Measurements from ENCODE around the gene GCK.

The GCK gene

DNA sequence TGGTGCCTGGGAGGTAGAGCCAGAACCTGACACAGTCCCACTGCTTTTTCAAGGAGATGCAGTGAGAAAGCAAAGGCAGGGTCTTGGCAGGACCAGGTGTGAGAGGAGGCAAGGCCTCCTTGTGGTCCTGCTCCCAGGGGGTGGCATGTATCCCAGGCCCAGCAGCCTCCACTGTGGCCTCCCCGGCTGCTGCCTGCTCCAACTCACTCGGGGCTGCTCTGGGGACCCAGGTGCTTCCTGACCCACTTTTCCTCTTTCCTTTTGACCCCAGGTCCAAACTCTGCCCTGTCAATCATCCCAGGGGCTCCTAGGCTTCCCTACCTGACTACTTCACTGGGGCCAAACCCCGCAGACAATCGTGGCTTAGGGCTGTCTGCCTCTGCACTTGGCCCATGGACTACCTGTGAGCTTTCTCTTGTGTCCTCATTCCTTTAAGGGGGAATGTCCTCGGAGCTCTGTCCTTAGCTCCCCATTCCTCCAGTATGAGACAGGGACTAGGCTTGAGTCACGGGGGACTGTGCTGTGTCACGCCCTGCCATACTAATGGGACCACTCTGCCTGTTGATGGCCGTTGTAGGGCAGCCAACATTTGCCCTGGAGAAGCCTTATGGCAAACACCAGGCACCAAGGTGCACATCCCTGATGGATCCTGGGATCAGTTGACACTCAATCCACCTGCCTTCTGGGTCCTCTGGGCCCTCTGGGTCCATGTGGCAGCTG, 86.2 kb downstream of the GCK start:
- no peak for DNase-seq

DNA sequence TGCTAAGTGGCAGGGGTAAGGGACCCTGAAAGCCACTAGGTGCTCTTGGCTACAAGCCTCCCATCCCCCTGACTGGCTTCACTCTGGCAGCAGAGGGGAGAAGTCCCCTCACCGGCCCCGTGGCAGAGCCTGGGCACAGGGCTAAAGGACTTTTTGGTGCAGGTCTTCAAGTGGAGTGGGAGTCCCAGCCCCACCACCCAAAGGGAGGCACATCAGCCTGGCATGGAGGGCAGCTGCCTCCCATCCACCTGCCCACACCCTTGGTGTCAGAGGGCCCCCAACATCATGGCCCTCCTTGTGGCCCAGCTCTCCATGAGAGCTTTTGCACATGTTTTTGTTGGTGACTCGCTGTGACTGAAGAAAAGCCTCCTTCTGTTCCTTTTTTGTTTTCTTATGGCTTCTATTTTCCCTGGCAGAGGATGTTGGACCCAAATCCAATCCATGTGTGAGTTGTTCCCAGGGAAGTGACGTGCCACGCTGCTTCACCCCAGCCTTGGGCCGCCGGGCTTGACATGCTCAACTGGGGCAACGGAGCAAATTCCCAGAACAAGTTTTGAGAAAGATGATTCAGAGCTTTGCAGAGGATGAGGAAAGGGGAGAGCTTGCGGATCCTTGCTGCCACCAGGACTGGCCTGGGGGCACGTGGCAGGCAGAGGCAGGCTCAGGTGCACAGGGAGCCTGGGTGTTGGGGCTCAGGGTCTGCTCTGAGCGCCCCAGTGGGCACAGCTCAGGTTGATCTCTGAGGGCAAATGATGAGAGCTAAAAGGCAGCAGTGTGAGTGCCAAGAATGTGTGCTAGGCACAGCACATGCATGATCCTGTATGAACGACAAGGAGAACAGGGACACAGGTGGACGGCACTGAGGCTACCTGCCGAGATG, 87.0 kb downstream of the GCK start:
- DNase-seq: no peak

DNA sequence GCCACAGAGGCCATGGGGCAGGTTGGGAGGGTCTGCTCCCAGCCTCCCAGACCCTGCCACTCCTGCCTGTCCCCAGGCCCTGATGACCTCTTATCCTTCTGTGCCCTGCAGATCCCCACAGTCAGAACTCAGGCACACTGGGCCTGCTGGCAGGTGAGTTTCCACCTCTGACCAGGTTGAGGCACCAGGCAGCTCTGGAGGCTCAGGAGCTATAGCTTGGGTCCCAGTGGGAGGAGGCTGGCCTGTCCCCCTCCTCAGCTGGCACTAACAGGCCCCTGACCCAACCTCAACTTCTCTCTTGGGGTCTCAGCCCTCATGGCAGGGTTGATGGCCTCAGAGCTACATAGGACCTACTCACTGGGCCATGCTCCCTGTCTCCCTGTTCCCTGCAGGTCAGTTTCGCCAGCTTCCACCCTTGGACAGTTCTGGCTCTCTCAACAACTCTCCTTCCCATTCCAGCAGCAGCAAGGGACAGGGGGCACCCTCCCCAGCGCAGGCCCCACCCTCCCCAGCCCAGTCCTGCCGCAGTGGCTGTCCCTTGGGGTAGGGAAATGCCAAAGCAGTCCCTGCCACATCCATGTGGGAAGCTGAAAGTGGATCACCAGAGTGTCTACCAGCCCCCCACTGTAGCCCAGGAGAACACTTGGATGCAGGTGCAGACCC, 87.8 kb downstream of the GCK start:
- no peak for DNase-seq

DNA sequence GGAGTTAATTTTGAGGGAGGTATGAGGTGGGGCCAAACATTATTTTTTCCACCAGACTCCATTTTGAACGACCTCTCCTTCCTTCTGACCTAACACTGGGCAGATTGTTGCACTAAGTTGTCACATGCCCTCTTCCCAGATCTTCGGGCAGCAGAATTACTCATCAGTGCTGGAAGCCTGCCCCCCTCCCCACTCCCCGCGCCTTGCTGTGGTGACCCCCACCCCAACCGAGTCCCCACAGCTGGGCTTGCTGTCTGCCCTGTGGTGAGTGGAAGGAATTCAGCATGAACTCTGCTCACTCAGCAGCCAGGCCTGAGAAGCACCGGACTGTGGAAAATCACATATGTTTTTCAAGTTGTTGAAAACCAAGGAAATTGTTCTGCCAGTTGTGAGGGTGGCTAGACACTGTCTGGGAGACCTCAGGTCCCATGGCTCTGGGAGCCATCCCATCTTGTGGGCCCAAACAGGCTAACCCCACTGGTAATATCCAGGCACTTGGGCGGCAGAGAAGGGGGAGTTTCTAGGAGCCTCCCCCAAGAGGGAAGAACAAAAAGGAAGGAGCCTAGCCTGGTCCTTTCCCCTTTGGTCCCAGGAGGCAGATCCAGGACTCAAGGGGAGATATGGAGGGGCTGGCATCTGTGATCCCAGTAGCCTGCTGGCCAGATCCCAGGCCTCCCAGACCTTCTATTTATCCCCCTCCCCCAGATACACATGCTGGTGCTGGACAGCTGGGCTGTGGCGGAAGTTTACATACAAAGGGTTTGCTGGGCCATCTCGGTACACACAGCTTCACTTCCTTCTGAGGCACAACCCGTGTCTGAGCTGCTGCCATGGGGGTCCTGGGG, 88.6 kb downstream of the GCK start:
- no peak for DNase-seq

DNA sequence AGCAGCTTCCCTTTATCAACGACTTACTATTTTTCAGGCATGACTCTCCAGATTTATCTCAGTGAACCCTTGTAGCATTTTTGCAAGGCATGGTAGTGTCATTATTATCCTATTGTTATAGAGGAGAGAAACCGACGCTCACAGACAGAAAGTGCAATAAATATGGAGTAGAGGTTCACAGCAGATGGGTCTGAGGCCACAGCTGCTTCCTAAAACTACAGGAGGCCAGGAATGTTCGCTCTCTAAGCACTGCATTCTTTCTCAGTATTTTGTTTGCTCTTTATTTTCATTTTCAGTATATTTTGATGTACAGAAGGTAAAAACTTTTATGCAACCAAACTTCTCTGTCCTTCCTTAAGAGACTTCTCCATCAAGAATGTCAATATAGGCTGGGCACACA, 89.6 kb downstream of the GCK start:
- no peak for DNase-seq

DNA sequence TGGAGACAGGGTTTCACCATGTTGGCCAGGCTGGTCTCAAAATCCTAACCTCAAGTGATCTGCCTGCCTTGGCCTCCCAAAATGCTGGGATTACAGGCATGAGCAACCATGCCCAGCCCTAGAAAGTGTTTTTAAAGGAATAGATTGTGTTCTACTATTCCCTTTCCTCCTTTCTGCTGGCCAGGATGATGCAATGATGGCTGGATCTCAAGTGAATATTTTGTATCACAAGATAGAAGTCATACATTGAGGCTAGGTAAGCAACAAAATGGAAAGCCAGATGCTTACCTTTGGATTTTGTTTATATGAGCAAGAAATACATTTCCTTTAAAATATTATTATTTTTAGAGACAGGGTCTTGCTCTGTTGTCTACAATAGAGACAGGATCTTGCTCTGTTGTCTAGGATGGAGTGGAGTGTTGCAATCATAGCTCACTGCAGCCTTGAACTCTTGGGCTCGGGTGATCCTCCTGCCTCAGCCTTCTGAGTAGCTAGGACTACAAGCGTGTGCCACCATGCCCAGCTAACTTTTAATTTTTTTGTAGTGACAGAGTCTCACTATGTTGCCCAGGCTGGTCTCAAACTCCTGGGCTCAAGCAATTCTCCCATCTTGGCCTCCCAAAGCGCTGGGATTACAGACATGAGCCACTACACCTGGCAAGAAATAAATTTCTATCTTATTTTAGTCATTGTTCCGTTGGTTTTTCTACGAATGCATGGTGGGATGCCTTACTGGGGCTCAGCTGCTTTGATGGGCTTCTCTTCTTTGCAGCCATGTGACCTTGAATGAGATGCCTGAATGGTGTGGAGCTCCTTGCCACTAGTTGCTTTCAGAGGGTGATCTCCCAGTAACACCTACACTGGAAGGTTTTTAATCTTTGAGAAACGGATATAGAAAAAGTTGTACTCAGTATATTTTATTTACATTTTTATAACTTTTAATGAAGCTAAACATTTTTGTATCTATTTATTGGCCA, 90.9 kb downstream of the GCK start:
- no peak for DNase-seq

DNA sequence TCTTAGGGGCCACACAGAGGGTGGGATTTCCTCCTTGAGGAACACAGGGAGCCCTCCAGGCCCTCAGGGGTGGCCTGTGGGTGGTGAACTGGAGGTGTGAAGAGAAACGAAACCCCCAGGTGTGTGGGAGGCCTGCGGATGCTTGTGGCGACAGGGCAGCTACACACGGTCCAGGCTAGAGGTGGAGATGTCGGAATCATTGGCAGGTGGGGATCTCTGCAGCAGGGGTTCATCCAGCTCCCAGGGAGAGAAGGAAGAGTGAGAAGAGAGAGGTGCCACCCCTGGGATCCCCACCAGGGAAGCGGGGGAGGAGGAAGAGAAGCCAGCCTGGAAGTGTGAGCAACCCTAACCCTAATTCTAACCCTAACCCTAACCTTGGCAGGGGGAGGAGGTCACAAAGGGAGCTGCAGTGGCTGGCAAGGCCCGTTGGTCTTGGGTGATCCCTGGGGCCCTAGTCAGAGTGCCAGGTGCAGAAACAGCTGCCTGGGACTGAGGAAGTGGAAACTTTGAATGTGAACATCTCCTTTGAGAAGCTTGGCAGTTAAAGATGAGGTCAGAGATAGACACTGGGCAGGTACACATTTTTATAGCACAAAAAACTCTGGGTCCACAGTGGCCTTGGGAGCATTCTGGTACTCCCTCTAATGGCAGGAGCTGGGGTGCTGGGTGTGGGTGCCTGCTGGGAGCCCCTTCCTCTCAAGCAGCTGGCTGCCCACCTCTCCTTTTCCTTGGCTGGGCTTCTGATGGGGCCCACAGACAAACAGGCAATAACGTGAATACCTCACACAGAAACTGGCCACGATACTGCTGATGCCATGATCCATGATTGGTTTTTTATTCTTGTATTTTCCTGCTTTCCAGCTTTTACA, 91.9 kb downstream of the GCK start:
- no peak for DNase-seq

DNA sequence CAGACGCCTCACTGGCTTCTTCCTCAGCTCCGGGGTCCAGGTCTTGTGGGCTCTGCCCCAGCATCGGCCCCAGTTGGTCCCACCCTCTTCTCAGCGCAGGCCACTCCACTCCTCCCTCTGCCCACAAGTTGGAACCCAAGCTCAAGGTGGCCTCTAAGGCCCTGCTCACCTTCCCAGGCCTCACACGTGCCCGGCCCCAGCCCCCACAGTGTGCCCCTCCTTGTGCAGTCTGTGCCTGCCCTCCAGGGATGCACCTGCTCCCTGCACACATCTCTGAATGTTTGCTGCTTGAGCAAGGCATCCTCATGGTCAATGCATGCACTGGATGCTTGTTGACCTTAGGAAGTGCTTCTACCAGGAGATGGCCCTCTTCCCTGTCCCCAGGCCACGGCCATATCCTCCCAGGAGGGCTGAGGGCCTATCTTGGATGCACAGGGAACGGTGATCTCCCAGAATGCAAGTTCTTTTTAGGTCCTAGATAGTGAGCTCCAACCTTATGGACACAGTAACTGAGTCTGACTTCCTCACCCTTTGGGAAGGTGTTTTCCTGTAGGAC, 92.8 kb downstream of the GCK start:
- no peak for DNase-seq

DNA sequence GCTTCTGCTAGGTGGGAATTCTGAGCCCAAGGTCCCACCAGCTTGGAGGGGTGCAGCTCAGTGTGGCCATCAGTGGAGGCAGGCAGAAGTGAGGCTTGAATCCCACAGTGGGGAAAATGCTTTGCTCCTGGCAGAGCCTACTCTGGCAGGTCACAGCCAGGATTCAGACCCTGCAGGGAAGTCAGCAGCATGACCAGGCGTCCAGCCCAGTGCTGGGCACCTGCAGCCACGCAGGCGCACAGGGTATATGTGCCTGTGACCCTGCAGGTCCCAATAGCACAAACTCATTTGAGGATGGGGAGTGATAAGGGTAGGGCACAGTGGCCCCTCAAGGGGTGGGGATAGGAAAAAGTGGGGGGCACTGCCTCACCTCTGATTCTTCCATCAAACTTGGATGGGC, 93.5 kb downstream of the GCK start:
- no peak for DNase-seq

DNA sequence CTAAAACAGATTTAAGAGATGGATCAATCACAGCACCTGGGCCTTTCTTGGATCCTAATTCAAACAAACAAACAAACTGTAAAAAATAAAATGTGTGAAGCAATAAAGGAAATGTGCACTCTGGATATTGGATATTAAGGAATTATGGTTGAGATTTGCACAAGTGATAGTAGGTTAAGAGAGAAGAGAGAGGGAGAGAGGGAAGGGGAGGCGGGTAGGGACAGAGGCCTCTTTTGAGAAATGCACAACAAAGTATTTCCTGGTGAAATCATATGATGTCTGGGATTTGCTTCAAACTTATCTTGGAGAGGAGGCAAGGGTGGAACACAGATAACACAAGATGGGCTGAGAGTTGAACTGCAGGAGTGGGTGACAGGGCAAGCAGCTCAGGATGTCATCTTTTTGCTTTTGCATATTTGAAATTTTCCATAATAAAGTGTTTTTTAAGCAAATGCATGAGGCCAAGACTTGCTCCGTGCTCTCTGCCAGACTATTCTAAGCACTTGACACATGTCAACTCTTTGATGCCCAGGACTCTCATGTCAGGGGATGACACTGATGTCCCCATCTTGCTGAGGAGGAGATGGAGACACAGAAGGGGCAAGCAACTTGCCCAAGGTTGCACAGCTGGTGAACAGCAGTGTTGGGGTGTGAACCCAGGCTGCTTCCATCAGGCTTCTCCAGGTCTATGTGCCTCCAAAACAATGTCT, 94.2 kb downstream of the GCK start:
- DNase-seq: no peak

DNA sequence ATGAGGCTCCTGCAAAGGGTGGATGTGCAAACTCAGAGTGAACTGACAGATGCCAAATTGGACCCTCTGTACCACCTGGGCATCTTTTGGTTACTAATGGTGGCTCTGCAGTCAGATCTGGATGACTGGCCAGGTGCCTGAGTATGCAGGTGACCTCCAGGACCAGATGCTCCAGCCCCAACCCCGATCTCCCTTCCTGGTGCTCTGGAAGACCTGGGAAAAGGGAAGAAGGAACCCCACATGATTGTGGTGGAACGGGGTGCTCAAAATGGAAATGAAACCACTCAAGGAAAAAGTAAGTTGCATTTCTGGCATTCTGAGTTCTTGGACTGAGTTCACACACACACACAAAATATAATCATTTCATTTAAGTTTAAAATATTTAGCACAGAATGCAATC, 94.9 kb downstream of the GCK start:
- no peak for DNase-seq
